IMR-90 (cell line): Measurements from ENCODE around the gene WDR90.

ENCODE experiments used
- CEBPB ChIP-seq: IDR thresholded peaks from 2 replicates; pipeline ENCODE4 v1.6.1; 2012; ENCODE audit warnings: low read depth, low read length, improper control_type of control experiment
- CTCF ChIP-seq: conservative IDR thresholded peaks from 2 replicates; pipeline ENCODE4 v1.5.1; 2012; ENCODE audit warnings: mild to moderate bottlenecking, low read depth, low read length, improper control_type of control experiment
- RAD21 ChIP-seq: IDR thresholded peaks from 2 replicates; pipeline ENCODE4 v1.6.1; 2012; ENCODE audit warnings: low read length, improper control_type of control experiment
- RCOR1 ChIP-seq: IDR thresholded peaks from 2 replicates; pipeline ENCODE4 v1.6.1; 2012; ENCODE audit warnings: mild to moderate bottlenecking, low read length, improper control_type of control experiment; ENCODE audit not compliant: insufficient replicate concordance

- TF ChIP-seq CTCF, result peak; percentile 38
- no peak for TF ChIP-seq CEBPB
- TF ChIP-seq RAD21, result no peak
- no peak for TF ChIP-seq RCOR1
These were observed 66.5 kb downstream of the WDR90 start for GRCh38 chr16:715477-716199.
